ENCODE measurements around the gene FAH.
A peak's percentile ranks its signal among the peaks of the same experiment; 100 is the strongest.

FAH gene

GRCh38 chr15:80202016-80202315, 49.2 kb downstream of the FAH start:
- DNase-seq, result no peak

- no peak for DNase-seq
These were observed 50.0 kb downstream of the FAH start for GRCh38 chr15:80202641-80203360.

GRCh38 chr15:80203361-80203885, 50.6 kb downstream of the FAH start:
- no peak for DNase-seq

GRCh38 chr15:80204231-80204630, 51.4 kb downstream of the FAH start:
- no peak for DNase-seq

- no peak for DNase-seq
These were observed 55.1 kb downstream of the FAH start for GRCh38 chr15:80207887-80208286.

GRCh38 chr15:80208758-80209734, 56.2 kb downstream of the FAH start:
- no peak for DNase-seq

- DNase-seq, result no peak
These were observed 58.1 kb downstream of the FAH start for GRCh38 chr15:80210611-80211573.

- DNase-seq, result no peak
These were observed 59.2 kb downstream of the FAH start for GRCh38 chr15:80211976-80212375.

GRCh38 chr15:80214910-80215309, 62.1 kb downstream of the FAH start:
- DNase-seq, result no peak

- no peak for DNase-seq
These were observed 63.3 kb downstream of the FAH start for GRCh38 chr15:80216141-80216540.

- DNase-seq, result no peak
These were observed 64.1 kb downstream of the FAH start for GRCh38 chr15:80216911-80217310.

GRCh38 chr15:80217327-80217900, 64.6 kb downstream of the FAH start:
- no peak for DNase-seq

- no peak for DNase-seq
These were observed 67.2 kb downstream of the FAH start for GRCh38 chr15:80219955-80220354.

- DNase-seq, result no peak
These were observed 76.3 kb downstream of the FAH start for GRCh38 chr15:80228959-80229610.

- no peak for DNase-seq
These were observed 78.6 kb downstream of the FAH start for GRCh38 chr15:80231371-80231770.

- no peak for DNase-seq
These were observed 80.8 kb downstream of the FAH start for GRCh38 chr15:80233581-80233980.

GRCh38 chr15:80234883-80235282, 82.1 kb downstream of the FAH start:
- peak; percentile 77 for DNase-seq

All from activated effector memory CD4-positive, alpha-beta T cell treated with anti-CD3 and anti-CD28 coated beads, Interleukin-2, amount 50 U/mL, for 16 hours (primary cell).